HG03095 (cell line): ENCODE data around the gene ZNF484.
A peak's percentile ranks its signal among the peaks of the same experiment; 100 is the strongest.
"Not testable (repeated sequence)": the region's sequence is repeated elsewhere in the genome, so short reads cannot be mapped to it uniquely, and the experiment has no call there.

Experiments
- ATAC-seq: cut with Tn5 transposase; IDR thresholded peaks from one replicate; pipeline ENCODE4 v1.9.1; 2021; ENCODE audit warnings: moderate library complexity; ENCODE audit not compliant: unreplicated experiment

Gene ZNF484

DNA sequence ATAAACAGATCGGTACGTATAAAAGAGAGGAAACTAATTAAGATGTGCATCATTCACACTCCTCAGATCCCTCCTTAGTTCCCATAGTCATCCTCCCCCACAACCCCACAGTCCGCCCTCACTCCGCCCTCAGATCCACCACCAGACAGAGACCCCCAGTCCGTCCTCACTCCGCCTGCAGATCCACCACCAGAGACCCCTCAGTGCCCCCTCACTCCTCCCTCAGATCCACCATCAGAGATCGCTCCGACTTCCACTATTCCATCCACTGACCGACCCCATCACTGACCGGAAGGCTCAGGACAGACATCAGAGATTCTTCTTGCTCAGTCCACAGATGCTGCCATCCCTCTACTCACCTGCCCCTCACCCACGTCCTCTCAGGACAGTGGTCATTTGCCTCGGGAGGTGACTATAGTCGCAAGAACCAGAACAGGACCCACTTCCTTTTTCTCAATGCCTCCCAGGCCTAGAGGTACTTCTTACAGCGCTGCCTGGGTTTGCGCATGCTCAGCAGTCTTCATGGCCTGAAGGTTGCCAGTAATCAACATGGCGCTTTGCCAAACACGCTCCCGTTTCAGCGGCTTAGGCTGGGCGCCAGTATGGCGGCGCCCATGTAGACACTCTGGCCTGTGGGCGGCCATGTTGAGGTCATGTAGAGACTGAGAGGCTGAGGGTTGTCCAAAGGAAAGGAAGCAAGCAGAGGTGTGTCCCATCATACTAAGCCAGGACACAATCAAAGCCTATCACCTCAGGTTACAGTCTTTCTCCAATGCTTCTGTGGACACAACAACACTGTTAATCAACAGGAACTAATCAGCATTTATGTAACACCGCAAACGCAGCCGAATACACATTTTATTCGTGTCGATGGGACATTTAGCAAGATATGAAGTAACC lies at the start of gene ZNF484:
Gene ZNF484 (minus strand): TSS at position 508 of the 900 bp plus-strand sequence. CDS start 3,009 bp downstream, outside the sequence.
- peak; percentile 94 for ATAC-seq

DNA sequence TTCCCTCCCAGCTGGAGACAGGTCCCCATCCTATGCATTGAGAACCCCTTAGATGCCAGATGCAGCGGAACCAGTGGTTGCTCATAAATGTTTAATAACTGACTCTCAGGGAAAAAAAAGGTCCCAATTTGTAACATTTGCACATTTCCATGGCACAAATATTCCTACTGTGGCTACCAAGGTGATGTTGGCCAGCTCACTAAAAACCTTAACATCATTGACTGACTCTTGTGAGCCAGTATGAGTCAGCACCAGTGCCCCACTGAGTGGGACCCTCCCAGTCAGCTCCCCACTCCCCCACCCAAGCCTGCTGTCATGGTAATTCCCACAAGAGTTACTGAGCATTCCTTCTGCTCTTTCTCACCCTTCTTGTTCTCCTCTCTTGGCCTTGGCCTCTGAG lies 42.6 kb upstream of the ZNF484 start:
- ATAC-seq: no peak

GRCh38 chr9:92917176-92917800 lies 39.5 kb upstream of the ZNF484 start:
- ATAC-seq: no peak

GRCh38 chr9:92911511-92912475 lies 34.0 kb upstream of the ZNF484 start:
- ATAC-seq: no peak

DNA sequence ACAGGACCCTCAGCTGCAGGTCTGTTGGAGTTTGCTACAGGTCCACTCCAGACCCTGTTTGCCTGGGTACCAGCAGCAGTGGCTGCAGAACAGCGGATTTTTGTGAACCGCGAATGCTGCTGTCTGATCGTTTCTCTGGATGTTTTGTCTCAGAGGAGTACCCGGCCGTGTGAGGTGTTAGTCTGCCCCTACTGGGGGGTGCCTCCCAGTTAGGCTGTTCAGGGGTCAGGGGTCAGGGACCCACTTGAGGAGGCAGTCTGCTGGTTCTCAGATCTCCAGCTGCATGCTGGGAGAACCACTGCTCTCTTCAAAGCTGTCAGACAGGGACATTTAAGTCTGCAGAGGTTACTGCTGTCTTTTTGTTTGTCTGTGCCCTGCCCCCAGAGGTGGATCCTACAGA lies 27.3 kb upstream of the ZNF484 start:
- ATAC-seq: not testable (repeated sequence)

- no peak for ATAC-seq
Observed at GRCh38 chr9:92897323-92897722, 19.5 kb upstream of the ZNF484 start.

DNA sequence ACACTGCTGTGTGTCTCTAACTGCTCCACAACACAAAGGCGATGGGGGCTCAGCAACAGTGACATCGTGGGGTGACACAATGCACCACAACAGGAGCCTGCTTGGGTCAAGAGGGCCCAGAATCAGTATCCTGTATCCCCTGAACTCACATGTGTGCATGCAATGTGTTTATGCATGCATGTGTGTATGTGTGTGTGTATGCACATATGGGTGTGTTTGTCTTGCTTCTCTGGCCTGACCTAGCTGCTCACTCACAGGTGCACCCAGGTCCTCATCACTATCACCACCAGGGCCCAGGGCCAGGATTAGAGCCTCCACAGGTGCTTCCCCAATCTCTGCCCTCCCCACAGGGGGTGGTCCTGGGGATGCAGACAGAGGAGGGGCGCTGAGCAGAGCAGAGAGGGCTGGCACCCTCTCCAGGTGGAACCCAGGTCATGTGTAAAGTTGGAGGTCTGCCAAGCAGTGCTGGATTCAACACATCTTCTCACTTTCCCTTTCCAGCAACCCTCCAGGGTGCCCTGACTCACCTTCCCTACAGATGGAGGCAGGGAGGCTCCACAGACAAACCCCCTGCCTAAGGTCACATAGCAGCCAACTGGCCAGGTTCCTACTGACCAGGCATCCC lies 18.1 kb upstream of the ZNF484 start:
- no peak for ATAC-seq

DNA sequence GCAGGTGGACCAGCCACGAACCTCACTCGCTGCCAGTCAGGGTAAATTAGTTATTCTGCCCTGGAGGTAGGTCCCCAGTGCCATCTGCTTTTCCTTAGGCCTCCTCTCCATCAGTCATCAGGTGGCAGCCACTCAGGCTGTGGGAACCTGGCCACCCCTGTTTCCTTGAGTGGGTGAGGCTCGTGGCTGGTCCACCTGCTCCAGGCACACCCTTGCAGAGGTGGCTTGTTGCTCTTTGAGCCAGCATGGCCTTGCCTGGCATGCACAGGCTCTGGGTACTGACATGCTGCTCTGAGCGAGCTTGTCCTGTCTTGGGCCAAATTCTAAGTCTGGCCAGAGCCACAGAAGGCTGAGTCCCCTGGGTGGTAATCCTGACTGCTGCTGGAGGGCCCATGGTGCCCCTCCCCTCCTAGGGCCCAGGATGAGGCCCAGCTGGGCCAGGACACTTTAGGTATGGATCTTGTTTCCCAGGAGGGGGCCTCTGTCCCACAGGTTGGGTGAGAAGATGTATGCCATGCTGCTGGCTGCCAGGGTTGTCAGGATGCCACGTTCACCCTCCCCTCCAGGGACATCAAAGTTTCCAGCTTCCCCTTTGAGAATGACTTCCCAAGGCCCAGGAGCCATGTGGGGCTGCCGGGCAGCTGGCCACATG lies 17.0 kb upstream of the ZNF484 start:
- ATAC-seq: no peak

DNA sequence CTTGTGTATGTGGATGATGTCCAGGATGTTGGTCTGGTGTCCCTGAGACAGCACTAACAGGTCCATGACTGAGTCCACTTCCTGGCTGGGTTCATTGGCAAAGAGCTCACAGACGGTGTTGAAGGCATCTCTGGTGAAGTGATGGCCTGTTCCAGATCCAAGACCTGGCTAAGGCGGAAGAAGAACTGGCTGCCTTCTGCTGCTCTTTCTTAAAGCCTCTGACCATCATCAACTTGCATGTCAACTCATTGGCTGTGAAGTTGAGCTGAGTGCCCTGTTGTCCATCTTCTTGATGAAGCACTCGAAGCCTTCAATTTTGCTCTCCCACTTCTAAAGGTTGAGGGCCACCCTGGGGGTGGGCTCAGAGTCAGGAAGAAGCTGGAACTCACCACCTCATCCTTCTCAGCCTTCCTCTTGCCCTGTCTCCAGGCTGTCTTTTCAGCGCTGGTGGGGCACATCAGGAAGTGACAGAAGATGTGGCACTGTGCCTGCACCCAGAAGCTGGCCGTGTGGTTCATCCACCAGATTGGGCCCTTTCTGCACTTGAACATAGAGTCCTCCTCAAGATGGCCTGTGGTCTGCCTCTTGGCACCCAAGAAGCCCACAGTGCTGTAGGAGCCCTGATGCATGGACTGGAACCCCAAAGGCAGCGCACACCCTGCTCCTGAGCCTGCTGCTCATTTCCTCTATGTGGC lies 16.2 kb upstream of the ZNF484 start:
- ATAC-seq: not testable (repeated sequence)

DNA sequence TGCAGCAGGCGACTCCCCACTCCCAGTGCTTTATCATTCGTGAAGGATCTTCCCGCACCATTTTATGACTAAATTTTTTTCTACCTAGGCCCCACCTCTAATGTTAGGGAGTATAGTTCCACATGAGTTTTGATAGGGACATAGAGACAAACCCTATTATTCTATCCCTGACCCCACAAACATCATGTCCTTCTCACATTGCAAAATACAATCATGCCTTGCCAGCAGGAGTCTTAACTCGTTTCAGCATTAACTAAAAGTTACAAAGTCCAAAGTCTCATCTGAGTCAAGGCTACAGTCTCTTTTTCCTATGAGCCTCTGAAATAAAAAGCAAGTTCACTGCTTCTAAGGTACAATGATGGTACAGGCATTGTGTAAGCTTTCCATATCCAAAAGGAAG lies 14.4 kb upstream of the ZNF484 start:
- not testable (repeated sequence) for ATAC-seq

DNA sequence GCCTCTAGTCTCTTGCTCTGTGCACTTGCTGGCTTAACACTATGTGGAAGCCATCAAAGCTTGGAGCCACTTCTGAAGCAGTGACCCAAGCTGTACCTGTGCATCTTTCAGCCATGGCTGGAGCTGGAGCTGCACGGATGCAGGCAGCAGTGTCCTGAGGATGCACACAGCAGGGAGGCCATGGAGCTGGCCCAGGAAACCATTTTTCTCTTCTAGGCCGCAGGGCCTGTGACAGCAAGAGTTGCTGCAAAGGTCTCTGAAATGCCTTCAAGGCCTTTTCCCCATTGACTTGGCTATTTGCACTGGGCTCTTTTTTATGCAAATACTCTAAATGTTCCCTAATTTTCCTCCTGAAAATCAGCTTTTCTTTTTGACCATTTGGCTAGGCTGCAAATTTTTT lies 12.9 kb upstream of the ZNF484 start:
- no peak for ATAC-seq

GRCh38 chr9:92887880-92888338 lies 10.1 kb upstream of the ZNF484 start:
- ATAC-seq: no peak

GRCh38 chr9:92886846-92887610 lies 9.2 kb upstream of the ZNF484 start:
- ATAC-seq: not testable (repeated sequence)

DNA sequence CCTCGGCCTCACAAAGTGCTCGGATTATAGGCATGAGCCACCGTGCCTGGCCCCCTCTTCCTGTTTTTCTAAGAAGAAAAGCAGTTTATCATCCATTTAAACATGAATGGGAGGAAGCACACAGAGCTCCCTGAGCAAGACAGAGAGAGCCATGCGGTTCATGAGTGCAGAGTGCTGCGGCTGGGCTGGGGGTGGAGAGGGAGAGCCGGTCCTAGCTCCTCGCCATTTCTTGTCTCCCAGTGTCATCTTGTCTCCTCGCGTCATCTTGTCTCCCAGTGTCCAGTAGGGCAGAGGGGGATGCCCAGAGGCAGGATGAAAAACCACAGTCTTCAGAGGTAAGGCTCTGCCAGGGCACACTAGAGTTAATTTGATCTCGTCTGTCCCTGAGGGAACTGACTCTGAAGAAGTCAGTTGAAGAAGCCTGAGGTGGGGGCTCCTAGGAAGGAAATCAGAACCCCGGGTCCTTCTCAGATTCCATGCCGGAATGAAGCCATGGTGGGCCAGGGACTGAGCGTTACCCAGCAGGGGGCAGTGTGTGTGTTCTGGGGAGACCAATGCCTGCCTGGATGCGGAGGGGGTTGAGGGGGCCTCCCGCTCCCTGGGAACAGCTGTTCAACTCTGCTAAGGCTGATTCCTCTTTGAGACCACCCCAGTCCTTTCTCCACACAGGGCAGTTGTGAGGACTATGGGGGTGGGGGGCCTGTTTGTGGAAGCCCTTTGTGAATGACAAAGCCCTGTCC lies 6.0 kb upstream of the ZNF484 start:
- not testable (repeated sequence) for ATAC-seq

GRCh38 chr9:92882276-92882675 lies 4.4 kb upstream of the ZNF484 start:
- no peak for ATAC-seq

GRCh38 chr9:92875373-92875772 lies 2.5 kb downstream of the ZNF484 start:
- ATAC-seq: no peak

DNA sequence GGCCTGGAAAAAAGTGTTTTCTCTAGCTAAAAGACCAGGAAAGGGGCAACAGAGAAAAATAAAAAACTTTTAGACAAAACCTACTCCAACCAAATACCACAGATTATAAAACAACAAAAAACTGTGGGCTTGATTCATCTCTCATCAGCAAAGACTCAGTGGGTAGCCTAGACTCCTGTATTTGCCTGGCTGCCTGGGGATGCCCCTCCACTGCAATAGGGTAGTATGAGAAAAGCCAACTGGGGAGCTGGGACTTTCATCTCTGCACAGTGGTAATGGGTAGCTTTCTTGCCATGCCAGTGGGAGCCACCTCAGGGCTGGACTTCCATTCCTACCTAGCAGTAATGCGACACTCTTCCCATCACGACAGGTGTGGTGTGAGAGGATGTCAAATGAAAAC lies 7.5 kb downstream of the ZNF484 start:
- no peak for ATAC-seq

DNA sequence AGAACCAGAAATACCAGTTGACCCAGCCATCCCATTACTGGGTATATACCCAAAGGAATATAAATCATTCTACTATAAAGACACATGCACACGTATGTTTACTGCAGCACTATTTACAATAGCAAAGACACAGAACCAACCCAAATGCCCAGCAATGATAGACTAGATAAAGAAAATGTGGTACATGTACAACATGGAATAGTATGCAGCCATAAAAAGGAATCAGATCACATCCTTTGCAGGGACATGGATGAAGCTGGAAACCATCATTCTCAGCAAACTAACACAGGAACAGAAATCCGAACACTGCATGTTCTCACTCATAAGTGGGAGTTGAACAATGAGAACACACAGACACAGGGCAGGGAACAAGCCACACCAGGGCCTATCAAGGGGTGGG lies 11.2 kb downstream of the ZNF484 start:
- not testable (repeated sequence) for ATAC-seq
